Right atrium auricular region (tissue), 2 donors: ENCODE measurements around the gene DUOXA1. TPM values are rescaled to one million over a fixed set of nuclear protein-coding genes. Genes with fewer than 3 reads are reported as not detected.
A peak's percentile ranks its signal among the peaks of the same experiment; 100 is the strongest.
"Not testable (repeated sequence)": the region's sequence is repeated elsewhere in the genome, so short reads cannot be mapped to it uniquely, and the experiment has no call there.

ENCODE experiments used
- DNase-seq: peaks from one replicate; pipeline ENCODE4 v3.0.0-alpha.2; 2019; ENCODE audit warnings: low spot score
- H3K27ac ChIP-seq, 2 donors: fragments of 200-600 bp; sonication (generic); 1 replicate in 1 of 2; 2 replicates in 1 of 2; pipeline ENCODE4 v1.5.1; 2016 to 2019
- H3K27me3 ChIP-seq, 2 donors: fragments of 200-600 bp; sonication (generic); one replicate each; pipeline versions ENCODE4 v1.5.1 to v1.6.0; 2017 to 2019
- H3K36me3 ChIP-seq: fragments of 200-600 bp; sonication (generic); one replicate; pipeline ENCODE4 v1.5.1; 2016
- H3K4me1 ChIP-seq, 2 donors: fragments of 200-600 bp; sonication (generic); one replicate each; pipeline versions ENCODE4 v1.5.1 to v1.6.0; 2017 to 2019
- H3K4me3 ChIP-seq, 2 donors: fragments of 200-600 bp; sonication (generic); 1 replicate in 1 of 2; 2 replicates in 1 of 2; pipeline ENCODE4 v1.5.1; 2017 to 2019; ENCODE audit warnings: mild to moderate bottlenecking in 1 of 2, moderate library complexity in 1 of 2
- H3K9me3 ChIP-seq, 2 donors: fragments of 200-600 bp; sonication (generic); one replicate each; pipeline ENCODE4 v1.5.1; 2019
- total RNA-seq, 2 donors: library from RNA; depleted of rRNA; stranded (reverse); fragments of >200 nt; gene quantifications; one replicate each; pipeline ENCODE4 v1.1.0, GENCODE V29; 2016
- TF ChIP-seq, protein P1 (sequence below), 2 donors: fragments of 200-600 bp; sonication (generic); IDR thresholded peaks; one replicate each; pipeline ENCODE4 v1.5.1; 2019; ENCODE audit warnings: antibody characterized with exemption in 2 of 2

DUOXA1 gene
- total RNA-seq, 2 donors from 2014 or later: 0.41 to 2.7 TPM

DNA sequence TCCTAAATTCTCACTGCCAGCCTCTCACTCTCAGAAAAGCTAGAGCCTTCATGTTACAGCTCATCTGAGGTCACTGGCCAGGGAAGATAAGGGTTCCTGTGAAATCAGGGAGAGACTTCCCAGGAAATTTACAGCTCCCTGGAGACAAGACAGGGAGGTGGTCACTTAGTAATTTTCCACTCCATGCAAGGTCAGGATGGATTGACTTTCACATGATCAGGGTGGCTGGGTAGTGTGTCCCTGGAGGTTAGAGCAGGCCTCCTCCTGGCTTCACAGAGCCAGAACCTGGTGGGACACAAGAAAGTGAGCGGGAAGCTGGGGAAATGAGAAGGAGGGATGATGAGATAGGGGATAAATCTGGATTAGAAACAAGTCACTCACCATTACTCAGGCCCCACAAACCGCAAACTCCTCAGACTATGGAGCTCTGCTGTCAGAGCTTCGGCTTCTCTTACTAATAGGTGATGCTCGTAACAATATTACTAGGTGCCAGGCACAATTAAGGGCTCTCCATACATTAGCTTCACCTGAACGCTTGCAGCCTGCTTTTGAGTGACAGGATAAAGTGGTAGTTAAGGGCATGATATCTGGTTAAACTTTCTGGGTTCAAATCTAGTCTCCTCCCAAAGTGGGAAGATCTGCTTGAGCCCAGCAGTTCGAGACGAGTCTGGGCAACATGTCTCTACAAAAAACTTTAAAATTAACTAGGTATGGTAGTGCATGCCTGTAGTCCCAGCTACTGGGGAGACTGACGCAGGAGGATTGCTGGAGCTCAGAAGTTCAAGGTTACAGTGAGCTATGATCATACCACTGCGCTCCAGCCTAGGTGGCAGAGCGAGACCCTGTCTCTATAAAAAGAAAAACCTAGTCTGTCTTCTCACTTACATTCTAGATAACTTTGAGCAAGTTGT is 40.6 kb downstream of the DUOXA1 start:
- no peak for DNase-seq
- H3K4me1 ChIP-seq: no peaks in the 10 kb centered on the region
- H3K27me3 ChIP-seq: no peaks in the 10 kb centered on the region
- H3K9me3 ChIP-seq: no peaks in the 10 kb centered on the region
- no peak overlapping the region for H3K27ac ChIP-seq
- TF ChIP-seq, protein P1, sequence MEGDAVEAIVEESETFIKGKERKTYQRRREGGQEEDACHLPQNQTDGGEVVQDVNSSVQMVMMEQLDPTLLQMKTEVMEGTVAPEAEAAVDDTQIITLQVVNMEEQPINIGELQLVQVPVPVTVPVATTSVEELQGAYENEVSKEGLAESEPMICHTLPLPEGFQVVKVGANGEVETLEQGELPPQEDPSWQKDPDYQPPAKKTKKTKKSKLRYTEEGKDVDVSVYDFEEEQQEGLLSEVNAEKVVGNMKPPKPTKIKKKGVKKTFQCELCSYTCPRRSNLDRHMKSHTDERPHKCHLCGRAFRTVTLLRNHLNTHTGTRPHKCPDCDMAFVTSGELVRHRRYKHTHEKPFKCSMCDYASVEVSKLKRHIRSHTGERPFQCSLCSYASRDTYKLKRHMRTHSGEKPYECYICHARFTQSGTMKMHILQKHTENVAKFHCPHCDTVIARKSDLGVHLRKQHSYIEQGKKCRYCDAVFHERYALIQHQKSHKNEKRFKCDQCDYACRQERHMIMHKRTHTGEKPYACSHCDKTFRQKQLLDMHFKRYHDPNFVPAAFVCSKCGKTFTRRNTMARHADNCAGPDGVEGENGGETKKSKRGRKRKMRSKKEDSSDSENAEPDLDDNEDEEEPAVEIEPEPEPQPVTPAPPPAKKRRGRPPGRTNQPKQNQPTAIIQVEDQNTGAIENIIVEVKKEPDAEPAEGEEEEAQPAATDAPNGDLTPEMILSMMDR (IDR thresholded peaks at IDR 0.05): no peak
- H3K36me3 ChIP-seq: no peaks in the 10 kb centered on the region
- H3K4me3 ChIP-seq: no peak overlapping the region

DNA sequence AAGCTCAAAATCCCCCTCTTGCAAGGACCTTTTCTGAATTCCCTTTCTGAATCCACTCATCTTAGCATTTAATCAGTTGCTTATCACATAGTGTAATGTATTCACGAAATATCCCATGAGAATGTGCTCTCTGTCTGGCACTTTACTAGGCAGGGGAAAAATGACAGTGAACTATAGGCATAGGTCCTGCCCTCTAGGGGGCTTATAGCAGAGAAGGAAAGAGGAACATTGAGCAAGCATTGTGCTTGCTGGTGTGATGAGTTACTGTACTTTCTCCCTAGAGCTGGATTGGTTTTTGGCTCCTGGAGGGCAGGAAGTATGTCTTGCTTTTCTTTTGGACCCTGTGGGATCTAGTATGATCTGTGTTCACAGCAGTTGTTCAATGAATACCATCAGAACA is 42.2 kb downstream of the DUOXA1 start:
- Histone ChIP-seq H3K27me3 (no peaks in the 10 kb centered on the region), H3K9me3 (no peaks in the 10 kb centered on the region), H3K36me3 (no peaks in the 10 kb centered on the region), H3K4me1 (no peaks in the 10 kb centered on the region), H3K27ac (no peak overlapping the region), H3K4me3 (no peak overlapping the region)
- DNase-seq: no peak
- TF ChIP-seq, protein P1 (IDR thresholded peaks at IDR 0.05): no peak

DNA sequence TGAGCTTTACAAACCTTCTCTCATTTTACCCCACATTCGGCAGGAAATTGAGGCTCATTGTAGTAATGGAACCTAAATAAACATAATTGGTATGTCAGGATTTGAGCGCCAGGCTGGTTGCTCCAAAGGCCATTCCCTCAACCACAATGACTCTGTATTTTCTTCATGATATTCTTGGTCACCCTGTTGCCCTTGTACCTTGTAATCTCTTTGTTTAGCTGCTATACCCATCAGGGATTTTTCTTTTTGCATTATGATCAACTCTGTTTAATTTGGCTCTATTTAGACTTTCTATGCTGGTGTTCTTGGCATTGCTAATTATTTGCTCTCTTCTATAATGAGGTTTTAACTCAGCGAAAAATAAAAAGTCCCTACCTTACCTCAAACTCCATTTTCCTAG is 45.5 kb downstream of the DUOXA1 start:
- peaks cover 0 to 17% of the 10 kb centered on the region in 2 donors for H3K4me1 ChIP-seq
- H3K36me3 ChIP-seq: no peaks in the 10 kb centered on the region
- H3K27me3 ChIP-seq: no peaks in the 10 kb centered on the region
- H3K4me3 ChIP-seq: no peak overlapping the region
- H3K9me3 ChIP-seq: no peaks in the 10 kb centered on the region
- H3K27ac ChIP-seq: no peak overlapping the region
- TF ChIP-seq, protein P1 (IDR thresholded peaks at IDR 0.05): no peak
- DNase-seq: no peak

DNA sequence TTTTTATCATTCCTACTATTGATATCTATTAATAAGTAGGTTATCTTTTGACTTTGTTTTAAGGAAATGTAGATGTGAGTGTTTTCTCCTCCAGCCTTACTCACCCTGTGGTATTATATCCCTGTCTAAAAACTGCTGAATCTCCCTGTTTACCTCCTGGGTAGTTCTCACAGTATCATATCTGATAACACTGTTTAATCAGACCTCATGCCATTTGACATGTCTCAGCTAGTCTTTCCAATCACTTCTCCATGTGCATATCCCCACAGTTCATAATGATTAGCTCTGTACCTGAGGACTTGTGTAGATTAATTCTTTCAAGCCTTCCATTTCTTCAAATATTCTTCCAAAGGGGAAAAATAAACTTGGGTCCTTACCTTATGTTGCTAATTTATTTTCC is 46.5 kb downstream of the DUOXA1 start:
- Histone ChIP-seq H3K36me3 (no peaks in the 10 kb centered on the region), H3K4me3 (no peak overlapping the region), H3K27ac (no peak overlapping the region), H3K27me3 (no peaks in the 10 kb centered on the region), H3K9me3 (no peaks in the 10 kb centered on the region), H3K4me1 (peaks cover 0 to 21% of the 10 kb centered on the region in 2 donors)
- DNase-seq: no peak
- TF ChIP-seq, protein P1 (IDR thresholded peaks at IDR 0.05): no peak

DNA sequence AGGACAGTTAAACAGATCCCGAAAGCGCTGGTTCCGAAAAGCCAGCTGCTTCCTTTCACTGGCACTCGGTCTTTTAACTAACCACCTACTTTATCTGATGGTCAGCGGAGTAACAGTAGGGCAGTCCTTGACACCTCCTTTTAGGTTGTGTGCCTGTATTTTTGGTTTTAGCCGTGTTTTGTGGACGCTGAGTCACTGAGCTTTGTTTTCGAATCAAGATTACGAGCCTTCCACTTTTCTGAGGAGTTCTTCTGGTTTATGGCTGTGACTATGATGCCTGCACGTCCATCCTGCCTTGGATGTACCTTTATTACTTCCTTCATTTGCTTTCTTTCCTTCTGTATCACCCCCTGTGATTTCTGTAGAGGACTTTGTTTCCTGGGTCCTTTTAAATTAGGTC is 47.3 kb downstream of the DUOXA1 start:
- H3K9me3 ChIP-seq: not testable (repeated sequence)

DNA sequence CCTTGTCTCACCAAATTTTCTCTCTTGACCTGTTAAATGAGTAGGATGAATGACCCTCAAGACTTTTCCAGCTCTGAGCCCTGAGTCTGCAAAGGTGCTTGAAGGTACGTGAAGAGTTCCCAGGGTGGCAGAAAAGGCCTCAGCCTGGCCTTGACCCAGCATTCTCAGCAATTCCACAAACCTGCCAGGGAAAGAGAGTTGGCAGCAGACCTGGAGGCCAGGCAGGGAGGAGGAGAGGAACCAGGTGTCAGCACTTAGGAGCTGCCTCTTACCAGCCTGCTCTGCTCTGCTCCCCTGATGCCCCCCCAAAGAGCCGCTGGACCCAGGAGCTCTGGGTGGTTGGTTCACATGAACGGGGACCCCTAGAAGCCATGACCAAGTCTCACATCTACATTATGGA is 49.1 kb downstream of the DUOXA1 start:
- Histone ChIP-seq H3K27ac (peak overlapping the region; percentile 20 to 44), H3K4me1 (peaks cover 0 to 31% of the 10 kb centered on the region in 2 donors)
- not testable (repeated sequence) for H3K4me3 ChIP-seq, H3K9me3 ChIP-seq, DNase-seq, H3K27me3 ChIP-seq, H3K36me3 ChIP-seq

More for the DNA sequence above, 47.3 kb downstream of the DUOXA1 start:
- H3K4me1 ChIP-seq: peaks cover 0 to 29% of the 10 kb centered on the region in 2 donors
- H3K27ac ChIP-seq, H3K4me3 ChIP-seq, DNase-seq, H3K27me3 ChIP-seq, H3K36me3 ChIP-seq: not testable (repeated sequence)

DNA sequence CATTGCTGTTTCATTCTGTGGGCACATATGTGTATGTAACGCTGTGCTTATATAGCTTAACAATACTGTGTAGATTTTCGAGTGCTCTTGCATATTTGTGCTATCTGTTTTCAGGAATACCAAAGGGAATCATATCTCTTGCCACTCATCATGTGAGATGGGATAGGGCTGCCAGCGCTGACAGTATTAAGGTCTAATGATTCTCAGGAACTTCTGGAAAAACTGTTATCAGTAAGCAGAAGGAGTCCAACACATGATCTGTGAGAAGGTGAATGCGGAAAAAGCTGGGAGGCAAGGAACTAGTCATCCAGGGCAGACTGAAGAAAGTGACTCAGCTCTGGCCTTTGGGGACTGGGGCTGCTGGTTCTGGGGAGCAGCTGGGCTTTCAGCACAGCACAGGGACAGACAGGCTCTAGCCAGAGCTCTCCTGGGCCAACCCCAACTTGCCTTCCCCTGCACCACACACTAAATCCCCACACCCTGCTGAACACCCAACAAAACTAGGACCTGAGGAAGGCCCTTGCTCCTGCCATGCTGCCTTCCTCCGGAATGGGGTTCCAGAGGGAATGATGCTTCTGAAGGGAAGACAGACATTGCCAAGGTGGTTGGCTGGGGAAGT is 49.9 kb downstream of the DUOXA1 start:
- peaks cover 0 to 31% of the 10 kb centered on the region in 2 donors for H3K4me1 ChIP-seq
- H3K36me3 ChIP-seq, H3K4me3 ChIP-seq, H3K27me3 ChIP-seq, DNase-seq, H3K9me3 ChIP-seq: not testable (repeated sequence)
- peak overlapping the region; percentile 16 to 44 for H3K27ac ChIP-seq

DNA sequence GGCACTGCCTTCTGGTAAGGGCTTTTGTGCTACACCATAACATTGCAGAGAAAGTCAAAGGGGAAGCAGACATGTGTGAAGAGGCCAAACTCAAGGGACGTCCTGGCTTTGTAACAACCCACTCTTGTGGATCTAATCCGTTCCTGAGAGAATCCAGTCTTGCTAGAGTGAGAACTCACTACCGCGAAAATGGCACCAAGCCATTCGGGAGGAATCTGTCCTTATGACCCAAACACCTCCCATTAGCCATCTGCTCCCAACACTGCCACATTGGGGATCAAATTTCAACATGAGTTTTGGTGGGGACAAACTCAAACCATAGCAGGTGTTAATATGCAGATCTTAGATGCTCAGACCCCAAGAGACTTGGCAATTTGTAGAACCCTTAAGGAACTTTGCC is 50.5 kb downstream of the DUOXA1 start:
- Histone ChIP-seq H3K4me1 (peaks cover 0 to 31% of the 10 kb centered on the region in 2 donors), H3K27ac (peak overlapping the region; percentile 16 to 44)
- H3K27me3 ChIP-seq, H3K9me3 ChIP-seq, H3K36me3 ChIP-seq, H3K4me3 ChIP-seq, DNase-seq: not testable (repeated sequence)

DNA sequence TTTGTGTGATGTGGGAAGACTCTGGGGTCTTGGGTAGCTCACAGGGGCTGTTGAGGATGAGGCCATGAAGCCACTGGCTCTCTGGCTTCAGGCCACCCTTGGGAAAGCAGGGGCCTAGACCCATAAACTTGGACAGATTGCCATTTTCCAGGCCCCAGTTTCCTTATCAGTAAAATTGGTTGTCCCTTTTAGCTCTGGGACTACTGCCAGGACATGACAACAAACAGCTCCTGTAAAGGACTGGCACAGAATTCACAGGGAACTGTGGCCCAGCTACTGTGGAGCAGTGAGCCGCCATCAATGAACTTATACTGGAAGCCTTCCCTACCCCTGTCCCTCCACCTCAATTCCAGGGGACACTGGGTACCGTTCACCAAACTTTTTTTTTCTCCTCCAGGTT is 52.3 kb downstream of the DUOXA1 start:
- DNase-seq, H3K36me3 ChIP-seq, H3K27me3 ChIP-seq, H3K9me3 ChIP-seq, H3K4me3 ChIP-seq: not testable (repeated sequence)
- Histone ChIP-seq H3K4me1 (peaks cover 0 to 31% of the 10 kb centered on the region in 2 donors), H3K27ac (peak overlapping the region in 1 of 2 donors; percentile 52)
